Kidney epithelial cell (primary cell): ENCODE measurements around the gene TBC1D4. TPM values are rescaled to one million over a fixed set of nuclear protein-coding genes. Genes with fewer than 3 reads are reported as not detected.

Source experiments
- DNase-seq: peaks from one replicate; pipeline ENCODE4 v3.0.0-alpha.2; 2010; ENCODE audit warnings: low read depth
- H3K27me3 ChIP-seq: 2 replicates; pipeline ENCODE4 v1.6.0; 2011; ENCODE audit warnings: low read length; ENCODE audit not compliant: control insufficient read depth, insufficient read depth
- H3K36me3 ChIP-seq: 2 replicates; pipeline ENCODE4 v1.5.1; 2011; ENCODE audit warnings: low read length; ENCODE audit not compliant: control insufficient read depth, insufficient read depth
- H3K4me3 ChIP-seq: 2 replicates; pipeline ENCODE4 v1.5.1; 2011; ENCODE audit warnings: low read depth, mild to moderate bottlenecking, control low read depth, low read length
- total RNA-seq: library from RNA; depleted of rRNA; stranded (reverse); fragments of >200 nt; gene quantifications from 2 replicates; pipeline ENCODE4 v1.2.3, GENCODE V29; 2015
- TF ChIP-seq, protein P1 (sequence below): IDR thresholded peaks from 2 replicates; pipeline ENCODE4 v1.5.1; 2011; ENCODE audit warnings: mild to moderate bottlenecking, moderate library complexity, low read length, control low read depth, inconsistent platforms; ENCODE audit not compliant: insufficient read depth, poor library complexity, severe bottlenecking

The TBC1D4 gene
- total RNA-seq, 1 donor from 2014 or later = 8.6 TPM

DNA sequence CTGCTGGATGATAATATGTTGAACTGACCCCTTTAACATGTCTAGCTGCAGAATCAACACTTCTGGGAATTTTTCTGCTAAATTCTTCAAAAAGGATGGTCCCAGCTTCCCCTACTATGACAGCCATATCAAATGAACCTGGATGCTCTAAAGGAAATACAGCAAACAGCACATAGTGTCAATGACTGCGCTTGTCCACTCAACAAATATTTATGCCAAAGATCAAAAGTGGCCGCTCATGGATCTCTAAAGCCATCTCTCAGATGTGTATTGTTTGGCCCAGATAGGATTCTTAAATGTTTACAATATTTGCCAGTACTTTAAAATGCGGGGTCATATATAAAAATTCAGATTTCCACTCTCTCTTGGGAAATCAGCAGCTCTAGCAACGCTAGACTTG lies 3.3 kb downstream of the TBC1D4 start:
- DNase-seq = no peak
- Histone ChIP-seq H3K4me3 (no peak overlapping the region), H3K36me3 (no peaks in the 10 kb centered on the region), H3K27me3 (no peaks in the 10 kb centered on the region)
- TF ChIP-seq, protein P1, sequence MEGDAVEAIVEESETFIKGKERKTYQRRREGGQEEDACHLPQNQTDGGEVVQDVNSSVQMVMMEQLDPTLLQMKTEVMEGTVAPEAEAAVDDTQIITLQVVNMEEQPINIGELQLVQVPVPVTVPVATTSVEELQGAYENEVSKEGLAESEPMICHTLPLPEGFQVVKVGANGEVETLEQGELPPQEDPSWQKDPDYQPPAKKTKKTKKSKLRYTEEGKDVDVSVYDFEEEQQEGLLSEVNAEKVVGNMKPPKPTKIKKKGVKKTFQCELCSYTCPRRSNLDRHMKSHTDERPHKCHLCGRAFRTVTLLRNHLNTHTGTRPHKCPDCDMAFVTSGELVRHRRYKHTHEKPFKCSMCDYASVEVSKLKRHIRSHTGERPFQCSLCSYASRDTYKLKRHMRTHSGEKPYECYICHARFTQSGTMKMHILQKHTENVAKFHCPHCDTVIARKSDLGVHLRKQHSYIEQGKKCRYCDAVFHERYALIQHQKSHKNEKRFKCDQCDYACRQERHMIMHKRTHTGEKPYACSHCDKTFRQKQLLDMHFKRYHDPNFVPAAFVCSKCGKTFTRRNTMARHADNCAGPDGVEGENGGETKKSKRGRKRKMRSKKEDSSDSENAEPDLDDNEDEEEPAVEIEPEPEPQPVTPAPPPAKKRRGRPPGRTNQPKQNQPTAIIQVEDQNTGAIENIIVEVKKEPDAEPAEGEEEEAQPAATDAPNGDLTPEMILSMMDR = no peak

DNA sequence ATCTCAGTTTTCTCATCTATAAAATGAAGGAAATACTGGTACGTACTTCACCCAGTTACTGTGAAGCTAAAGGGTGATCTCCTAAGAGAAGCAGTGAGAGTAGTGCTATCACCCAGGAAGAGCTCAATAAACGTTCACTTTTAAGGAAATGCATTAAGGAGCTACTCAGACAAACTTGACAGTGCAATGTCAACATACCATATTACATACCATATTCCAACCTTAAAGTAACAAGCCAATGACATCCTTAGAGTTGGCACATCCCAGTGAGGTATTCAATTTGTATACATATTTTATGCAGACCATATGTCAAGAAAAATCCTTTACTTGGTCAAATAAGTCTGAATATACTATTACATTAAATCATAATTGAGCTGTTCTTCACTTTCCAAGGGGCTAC lies 7.0 kb downstream of the TBC1D4 start:
- Histone ChIP-seq H3K36me3 (no peaks in the 10 kb centered on the region), H3K27me3 (no peaks in the 10 kb centered on the region), H3K4me3 (no peak overlapping the region)
- TF ChIP-seq, protein P1 = no peak
- no peak for DNase-seq

DNA sequence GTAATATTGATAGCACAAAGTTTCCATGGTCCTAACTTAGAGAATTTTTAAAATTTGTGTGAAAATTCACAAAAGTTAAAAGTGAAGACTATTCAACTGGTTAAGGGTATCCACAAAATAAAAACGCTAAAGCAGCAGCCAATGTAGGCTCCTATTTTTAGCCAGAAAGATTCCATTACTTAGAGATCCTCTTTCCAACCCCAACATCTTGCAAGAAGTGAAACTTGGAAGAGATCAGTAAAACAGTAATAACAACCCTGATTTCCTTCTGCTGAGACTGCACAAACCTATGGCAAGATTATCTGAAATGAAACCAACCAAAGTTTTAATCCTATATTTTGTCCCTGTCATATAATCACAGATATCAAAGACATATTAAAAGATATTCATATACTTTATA lies 8.5 kb downstream of the TBC1D4 start:
- DNase-seq = no peak
- H3K27me3 ChIP-seq = no peaks in the 10 kb centered on the region
- no peaks in the 10 kb centered on the region for H3K36me3 ChIP-seq
- no peak overlapping the region for H3K4me3 ChIP-seq
- TF ChIP-seq, protein P1 = no peak

DNA sequence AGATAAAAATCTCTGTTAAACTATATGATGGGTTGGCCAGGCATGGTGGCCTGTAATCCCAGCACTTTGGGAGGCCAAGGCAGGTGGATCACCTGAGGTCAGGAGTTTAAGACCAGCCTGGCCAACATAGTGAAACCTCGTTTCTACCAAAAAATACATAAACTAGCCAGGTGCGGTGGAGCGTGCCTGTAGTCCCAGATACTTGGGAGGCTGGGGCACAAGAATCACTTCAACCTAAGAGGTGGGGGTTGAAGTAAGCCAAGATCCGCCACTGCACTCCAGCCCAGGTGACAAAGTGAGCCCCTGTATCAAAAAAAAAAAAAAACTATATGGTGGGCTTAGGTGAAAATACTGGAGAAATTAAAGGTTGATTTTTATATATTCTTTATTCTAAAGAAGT lies 11.3 kb downstream of the TBC1D4 start:
- DNase-seq = no peak
- TF ChIP-seq, protein P1 = no peak
- Histone ChIP-seq H3K27me3 (no peaks in the 10 kb centered on the region), H3K4me3 (no peak overlapping the region), H3K36me3 (no peaks in the 10 kb centered on the region)

DNA sequence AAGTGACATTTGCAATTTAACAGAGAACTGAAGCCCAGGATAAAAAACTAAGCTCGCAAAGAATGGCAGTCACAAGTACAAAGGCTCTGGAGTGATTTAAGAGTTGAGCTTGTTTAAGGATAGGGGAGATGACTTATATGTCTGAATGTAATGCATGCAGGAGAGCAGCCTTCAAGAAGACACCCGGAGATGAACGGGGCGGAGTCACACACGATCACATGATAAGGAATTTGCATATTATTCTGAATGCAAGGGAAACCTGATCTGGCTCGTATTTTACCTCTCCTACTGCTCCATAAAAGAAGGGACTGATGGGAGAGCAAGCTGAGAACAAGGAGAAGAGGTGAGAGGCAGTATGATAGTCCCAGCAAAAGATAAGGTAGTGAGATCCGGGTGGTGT lies 12.9 kb downstream of the TBC1D4 start:
- H3K4me3 ChIP-seq = no peak overlapping the region
- DNase-seq = no peak
- TF ChIP-seq, protein P1 = no peak

DNA sequence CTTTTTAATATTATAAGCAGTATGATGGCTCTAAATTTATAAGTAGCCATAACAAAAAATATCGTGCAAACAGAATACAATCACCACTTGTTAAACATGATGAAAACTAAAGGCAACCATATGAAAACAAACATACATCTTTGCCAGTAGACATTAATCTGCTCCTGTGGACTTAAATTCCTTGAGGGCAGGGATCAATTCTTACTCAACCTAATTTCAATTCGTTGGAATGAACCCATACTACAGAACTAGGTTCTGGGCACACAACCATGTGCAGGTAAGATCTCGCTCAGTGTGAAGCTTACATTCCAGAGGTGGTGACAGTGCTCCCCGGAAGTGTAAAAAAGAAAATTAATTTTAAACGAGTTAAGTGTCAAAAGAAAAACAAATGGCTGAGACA lies 13.4 kb downstream of the TBC1D4 start:
- Histone ChIP-seq H3K4me3 (no peak overlapping the region), H3K36me3 (no peaks in the 10 kb centered on the region), H3K27me3 (no peaks in the 10 kb centered on the region)
- no peak for DNase-seq
- TF ChIP-seq, protein P1 = no peak

More for the DNA sequence above, 12.9 kb downstream of the TBC1D4 start:
- H3K27me3 ChIP-seq = no peaks in the 10 kb centered on the region
- H3K36me3 ChIP-seq = no peaks in the 10 kb centered on the region
